Embryonic facial prominence (tissue), 1 donor: ENCODE data around the gene STARD10.
A peak's percentile ranks its signal among the peaks of the same experiment; 100 is the strongest.

ENCODE experiments used
- DNase-seq: peaks from one replicate; pipeline ENCODE4 v3.0.0-alpha.2; 2016; ENCODE audit errors: extremely low spot score

STARD10 gene

GRCh38 chr11:72763823-72764222 is 30.0 kb downstream of the STARD10 start:
- DNase-seq = no peak

DNA sequence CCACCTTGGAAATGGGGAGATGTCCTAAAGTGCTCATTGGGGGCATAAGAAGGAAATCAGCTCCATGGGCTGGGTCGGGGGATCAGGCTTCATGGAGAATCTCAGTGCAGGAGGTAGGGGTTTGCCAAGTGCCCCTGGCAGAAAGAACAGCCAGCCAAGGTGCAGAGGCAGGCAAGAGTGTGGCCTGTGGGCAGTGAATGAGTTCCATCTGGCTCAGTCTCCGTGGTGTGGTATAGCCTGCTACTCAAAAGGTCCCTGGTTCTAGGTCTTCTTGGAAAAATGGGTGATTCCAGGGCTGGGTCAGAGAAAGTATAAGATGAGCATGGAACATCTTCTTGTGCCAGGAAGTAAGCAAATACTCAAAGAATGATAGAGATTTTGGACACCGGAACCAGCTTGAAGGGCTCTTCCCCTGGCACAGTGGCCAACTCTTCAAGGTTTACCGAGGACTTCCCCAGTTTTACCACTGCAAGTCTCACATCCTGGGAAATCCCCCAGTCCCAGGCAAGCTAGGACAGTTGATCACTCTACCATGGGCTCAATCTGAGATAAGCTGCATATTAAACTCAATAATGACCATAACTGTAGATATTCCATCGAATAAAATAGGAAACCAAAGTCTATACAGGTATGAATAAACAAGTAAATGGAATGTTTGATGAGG is 31.1 kb downstream of the STARD10 start:
- DNase-seq = no peak

DNA sequence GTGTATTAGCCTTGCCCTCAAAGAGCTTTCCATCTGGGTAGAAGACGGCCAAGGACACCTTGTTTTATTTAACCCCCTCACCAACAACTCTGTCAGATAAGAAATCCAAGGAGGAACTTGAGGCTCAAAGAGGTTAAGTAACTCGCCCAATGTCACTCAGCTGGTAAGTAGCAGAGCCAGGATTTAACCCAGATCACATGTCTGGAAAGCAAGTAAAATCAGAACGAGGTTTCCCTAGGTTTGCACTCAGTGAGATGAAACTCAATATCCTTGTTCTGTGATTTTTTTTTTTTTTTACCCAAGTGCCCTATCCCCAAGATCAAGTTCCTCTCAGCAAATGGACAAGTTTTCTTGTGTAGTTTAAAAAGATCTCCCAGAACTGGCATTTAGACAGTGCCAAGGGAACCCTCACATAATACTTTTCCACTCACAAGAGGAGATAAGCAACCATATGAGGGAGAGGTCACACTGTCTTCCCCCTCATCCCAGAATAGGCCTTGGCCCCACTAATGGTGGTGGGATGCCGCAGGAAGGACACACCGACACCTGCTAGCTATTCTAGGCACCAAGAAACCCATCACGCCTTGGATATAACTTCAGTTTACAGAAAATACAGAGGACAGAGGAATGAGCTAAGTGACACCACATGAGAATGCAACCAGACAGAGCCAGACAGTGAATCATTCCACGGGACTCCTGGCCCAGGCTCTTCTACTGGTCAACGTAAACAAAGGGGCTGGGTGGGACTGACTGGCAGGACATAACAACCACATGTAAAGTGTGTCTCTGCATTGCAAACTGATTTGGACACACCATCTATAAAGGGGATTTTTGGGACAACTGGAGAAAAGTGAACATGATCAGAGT is 33.1 kb downstream of the STARD10 start:
- no peak for DNase-seq

DNA sequence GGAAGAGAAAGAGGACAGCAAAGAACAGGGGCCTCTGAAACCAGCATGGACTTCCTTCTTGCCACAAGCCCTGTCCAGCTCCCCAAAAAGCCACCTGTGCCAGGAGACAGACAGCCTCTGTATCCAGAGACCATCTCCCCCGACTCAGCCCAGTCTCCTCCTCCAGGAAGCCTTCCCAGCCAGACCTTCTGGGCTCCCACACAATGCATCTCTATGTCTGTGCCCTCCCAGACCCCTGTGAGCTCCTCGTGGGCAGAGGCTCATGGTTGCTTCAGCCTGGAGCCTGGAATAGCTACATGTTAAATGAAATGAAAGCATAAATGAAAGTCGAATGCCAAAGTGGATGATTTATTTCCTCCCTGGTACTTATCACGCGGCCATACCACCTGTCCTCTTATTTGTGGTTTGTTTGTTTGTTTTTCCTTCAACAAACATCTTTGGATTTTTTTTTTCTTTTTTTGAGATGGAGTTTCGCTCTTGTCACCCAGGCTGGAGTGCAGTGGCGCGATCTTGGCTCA is 34.3 kb downstream of the STARD10 start:
- DNase-seq = no peak

DNA sequence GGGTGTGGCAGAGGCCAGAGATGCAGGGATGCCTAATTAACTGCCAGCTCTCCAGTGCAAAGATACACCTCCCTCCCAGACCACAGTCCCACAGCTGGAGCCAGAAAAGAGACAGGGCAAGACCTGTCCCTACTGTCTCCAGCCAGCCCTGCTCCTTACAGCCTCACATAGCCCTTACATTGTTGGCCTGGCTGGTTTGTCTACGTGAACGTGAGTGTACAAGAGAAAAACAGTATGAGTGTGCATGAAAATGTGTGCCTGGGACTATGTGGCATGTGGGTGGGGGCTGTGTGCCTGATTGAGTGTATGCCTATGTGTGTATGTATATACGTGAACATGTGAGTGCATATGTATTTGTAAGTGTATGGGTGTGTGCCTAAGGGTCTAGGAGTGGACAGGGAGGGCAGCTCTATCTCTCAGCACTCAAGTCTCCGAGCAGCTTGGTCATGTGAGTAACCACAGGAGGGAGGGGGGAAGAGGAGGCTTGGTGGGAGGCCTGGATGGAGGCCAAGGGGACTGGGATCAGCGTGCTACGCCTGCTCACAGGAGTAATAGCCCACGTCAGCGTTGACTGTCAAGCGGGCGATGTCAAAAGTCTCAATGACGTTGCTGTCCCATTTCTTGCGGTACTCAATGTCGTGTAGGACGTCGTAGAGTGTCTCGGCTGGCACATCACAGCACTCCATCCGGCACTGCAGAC is 35.0 kb downstream of the STARD10 start:
- no peak for DNase-seq

DNA sequence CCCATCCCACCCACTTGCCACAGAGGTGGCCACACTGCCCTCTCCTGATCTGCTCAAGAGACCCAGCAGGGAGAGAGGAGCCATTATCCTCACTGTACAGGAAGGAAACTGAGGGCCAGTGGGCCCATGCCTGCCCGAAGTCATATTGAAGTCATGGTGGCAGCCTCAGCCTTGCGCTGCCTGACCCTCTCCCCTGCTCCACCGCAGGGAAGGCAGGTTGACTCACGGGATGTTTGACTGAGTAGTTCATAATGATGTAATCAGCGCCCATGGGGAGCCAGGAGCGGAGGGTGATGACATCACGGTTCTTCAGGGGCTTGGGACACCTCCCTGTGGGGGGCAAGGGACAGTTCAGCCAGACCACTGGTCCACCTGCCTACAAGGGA is 35.5 kb downstream of the STARD10 start:
- DNase-seq = no peak

DNA sequence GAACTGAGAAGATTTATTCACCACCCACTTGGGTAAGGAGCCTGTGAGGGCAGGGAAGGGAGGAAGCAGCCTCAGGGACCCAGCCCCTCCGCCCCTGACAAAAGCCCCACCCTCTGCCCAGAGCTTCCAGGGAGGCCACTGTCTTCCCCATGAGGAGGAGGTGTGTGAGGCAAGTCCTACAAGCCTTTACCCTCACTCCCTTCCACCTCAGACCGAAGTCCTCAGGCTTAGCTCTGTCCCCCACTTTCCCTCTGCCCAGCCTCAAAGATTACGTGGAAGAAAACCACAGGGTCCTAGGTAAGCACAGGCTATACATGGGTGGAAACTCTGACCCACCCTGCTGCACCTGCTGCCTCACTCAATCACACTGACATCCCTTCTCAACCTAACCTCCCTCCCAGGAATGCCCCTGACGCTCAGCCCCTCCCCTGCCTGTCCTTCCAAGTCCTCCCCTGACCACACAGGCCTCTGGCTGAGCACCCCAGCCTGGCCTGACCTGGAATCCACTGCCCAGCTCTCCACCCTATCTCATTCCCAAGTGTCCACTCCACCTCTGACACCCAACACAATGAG is 38.0 kb downstream of the STARD10 start:
- no peak for DNase-seq

- DNase-seq = no peak
These were observed 39.2 kb downstream of the STARD10 start for GRCh38 chr11:72754544-72755155.

- DNase-seq = no peak
These were observed 39.7 kb downstream of the STARD10 start for GRCh38 chr11:72754149-72754543.

DNA sequence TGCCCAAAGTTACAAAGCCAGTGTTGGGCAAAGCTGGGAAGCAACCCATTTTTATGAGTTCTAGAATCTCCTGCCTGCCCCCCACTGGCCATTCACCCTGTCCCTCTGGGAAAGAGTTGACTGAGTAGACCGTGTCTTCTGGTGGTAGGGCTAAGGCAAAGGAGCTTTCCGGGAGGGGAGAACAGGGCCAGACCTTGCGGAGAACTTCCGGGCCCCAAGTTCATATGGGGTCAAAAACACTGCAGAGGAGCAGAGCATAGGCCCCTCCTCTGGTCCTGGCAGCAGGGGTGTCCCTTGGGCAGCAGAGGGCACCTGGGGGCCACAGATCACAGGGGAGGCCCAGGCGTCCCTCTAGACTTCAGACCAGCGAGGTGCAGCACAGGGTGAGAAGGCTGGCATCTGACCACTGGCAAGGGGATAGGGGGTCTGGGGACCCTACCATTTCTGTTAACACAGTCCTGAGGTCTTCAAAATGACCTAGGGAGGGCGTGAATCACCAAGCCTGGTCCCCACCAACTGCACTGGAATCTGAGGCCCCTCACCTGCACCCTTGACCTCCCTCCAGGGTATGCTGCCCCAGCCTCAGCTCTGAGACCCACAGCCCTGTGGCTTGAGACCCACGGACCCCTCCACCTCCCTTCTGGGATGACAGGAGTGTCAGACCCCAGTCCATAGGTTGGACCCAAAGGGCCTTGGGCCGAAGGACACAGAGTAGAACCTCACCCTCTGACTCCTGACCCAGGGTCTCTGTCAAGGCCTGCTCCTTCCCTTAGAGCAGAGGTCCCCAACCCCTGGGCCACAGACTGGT is 40.3 kb downstream of the STARD10 start:
- DNase-seq = no peak

DNA sequence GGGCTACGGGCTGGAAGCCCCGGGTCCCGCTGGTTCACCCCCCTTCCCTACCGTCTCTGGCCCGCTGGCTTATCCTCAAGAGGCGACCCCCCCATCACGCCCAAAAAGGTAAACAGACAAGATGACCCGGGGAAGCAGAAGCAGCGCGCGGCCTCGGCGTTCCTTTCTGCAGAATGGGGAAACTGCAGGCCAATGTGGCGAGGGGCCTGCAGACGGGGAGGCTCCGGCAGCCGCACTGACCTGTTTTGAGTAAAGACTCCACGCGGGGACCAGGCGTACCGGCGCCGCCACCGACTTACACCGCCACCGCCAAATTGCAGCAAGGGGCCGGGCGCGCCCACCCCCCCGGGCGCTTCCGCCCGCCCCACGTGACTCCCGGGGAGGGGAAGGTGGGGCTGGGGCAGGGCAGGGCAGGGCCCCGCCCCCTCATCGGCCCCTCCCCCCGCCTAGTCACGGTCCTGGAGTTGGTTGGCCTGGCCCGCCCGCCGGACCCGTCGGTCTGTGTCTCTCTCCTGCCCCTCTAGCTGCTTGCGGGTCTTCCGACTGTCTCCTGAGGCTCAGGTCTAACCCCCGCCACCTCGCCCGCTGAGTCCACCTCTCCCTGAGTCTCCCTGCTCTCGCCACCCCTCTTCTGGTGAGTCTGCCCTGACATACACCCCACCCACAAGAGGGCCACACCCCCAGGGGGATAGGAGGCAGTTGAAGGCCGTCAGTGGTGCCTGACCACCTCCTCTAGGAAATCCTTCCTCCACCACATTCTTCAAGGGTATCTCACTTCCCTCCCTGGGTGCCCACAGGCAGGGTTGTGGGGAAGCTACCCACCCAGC is 41.5 kb downstream of the STARD10 start, which contains the start of gene ARAP1:
Gene ARAP1, minus strand, starts transcription at position 321 of the 827 bp plus-strand sequence. CDS start 25,280 bp downstream, outside the sequence.
- DNase-seq = peak; percentile 13

GRCh38 chr11:72751116-72752087 is 42.4 kb downstream of the STARD10 start:
- DNase-seq = no peak

DNA sequence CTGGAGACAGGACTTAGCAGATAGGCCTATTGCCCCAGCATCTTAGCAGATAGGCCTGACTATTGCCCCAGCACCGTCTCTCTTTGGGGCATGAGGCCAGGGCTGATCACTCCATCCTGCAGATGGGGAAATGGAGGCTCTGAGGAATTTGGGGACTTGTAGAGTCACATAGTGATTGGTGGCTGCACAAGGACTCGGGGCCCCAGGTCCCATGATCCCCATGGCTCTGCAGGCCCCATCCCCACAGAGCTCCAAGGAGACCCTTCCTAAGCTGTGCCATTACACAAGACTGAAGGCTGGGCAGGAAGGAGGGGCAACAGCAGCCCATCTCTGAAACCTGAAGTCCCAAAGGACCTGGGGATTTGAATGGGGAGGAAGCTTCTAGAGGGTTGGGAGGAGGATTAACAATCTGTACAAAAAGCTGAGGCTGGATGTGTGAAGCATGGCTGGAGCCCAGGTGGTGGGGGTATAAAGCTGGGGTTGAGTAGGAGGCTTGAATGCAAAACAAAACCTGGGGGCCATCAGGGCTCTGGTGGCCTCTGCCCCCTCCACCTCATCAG is 43.2 kb downstream of the STARD10 start:
- DNase-seq = no peak

DNA sequence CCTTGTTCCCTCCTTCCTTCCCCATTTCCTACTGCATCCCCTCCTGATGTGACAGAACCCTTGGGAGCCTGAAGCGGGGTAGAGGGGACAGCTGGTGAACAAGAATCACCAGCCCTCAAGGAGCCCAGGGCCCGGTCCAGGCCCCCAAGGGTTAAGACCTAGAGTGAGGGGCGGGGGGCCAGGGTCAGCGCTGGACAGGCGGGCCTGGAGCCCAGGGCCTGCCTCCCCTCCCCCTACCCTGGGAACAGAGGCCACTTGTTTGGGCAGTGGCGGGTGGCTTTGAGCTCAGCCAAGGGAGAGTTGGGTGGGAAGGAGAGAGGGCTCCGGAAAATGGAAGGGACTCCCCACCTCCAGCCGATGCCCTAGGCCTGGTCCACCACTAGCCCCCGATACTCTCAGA is 43.8 kb downstream of the STARD10 start:
- no peak for DNase-seq

DNA sequence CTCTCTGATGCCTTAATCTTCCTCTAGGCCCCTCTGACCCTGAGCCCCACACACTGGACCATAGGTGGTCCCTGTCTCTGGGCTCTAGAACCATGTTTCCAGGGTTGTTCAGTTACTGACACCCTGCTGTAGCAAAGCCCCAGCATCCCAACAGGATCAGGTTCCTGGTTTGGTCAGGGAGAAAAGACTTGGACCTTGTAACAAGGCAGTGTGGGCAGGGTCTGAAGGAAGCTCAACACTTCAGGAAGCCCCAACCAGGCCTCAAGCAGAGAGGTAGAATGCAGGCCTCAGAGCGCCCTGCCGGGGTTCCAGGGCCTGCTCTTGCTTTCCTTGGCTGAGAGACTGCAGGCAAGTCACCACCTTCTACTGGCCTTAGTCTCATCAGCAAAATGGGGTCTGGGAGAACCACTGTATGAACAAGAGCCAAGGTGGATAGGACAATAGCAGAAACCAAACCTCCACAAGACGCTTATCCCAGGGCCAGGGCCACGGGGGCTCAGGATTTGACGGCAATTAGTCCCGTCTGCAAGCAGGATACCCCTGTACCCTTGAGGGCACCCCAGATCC is 46.5 kb downstream of the STARD10 start:
- DNase-seq = no peak

- no peak for DNase-seq
These were observed 47.0 kb downstream of the STARD10 start for GRCh38 chr11:72746821-72747220.

DNA sequence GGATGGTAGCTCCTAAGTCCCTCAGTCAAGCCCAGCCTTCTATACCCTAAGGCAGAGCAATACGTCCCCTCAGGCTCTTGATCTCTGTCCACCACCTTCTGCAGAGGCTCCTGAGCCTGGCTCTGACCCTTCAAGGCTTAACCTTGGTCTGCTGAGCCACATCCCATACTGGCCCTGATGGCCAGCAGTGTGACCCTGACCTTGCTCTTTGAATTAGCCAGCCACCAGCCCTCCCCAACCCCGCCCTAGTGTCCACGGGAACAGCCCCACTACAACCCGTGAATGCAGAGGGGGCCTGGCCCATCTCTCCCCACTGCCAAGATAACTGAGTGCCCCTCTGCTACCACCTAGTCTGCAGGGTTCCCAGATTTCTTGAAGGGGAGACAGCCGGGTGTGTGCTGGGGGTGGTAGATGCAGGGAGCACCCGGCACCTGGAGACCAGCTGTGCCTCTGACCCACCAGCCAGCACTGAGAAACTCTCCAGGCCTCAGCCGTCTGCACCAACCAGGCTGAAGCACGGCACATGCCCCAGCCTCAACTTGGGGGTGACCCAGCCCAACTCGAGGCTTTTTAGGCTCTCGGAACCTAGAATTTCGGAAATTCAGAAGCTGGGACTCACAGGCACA is 47.8 kb downstream of the STARD10 start:
- no peak for DNase-seq
